T47D (cell line): ENCODE data around the gene SUSD1.

Source experiments
- DNase-seq, 2 experiments: peaks; one replicate each; pipeline versions ENCODE4 v3.0.0 to v3.0.0-alpha.2; 2011 to 2012; ENCODE audit warnings: low read depth in 1 of 2, low spot score in 1 of 2
- JUND ChIP-seq: IDR thresholded peaks from 2 replicates; pipeline ENCODE4 v1.6.1; 2012; ENCODE audit warnings: low read depth
- in situ Hi-C: cut with HindIII; loops from 2 replicates; pipeline ENCODE4 v1.10.0; 2016; ENCODE audit warnings: low sequenced_read_pairs, low pct_unique_long_range_greater_than_20kb

Gene SUSD1

DNA sequence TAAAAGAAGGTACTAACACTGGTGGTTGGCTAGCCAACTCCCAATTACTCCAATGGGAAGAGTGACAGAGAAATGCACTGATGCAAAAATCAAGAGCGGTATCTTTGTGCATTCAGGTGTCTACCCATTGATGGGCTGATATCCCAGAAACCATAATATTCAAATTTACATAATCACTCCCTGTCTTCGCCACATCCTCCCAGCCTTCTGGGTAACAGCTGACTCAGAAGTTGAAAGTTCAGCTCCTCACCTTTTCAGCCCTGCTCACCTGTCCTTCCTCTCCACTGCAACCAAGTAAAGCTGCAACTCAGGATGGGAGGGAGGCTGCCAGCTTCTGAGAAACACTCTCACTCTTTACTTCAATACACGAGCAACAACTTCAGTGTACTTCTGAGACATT is 6.9 kb downstream of the SUSD1 start:
- TF ChIP-seq JUND: no peak
- in situ Hi-C loops: no loop called here
- no peak for DNase-seq

DNA sequence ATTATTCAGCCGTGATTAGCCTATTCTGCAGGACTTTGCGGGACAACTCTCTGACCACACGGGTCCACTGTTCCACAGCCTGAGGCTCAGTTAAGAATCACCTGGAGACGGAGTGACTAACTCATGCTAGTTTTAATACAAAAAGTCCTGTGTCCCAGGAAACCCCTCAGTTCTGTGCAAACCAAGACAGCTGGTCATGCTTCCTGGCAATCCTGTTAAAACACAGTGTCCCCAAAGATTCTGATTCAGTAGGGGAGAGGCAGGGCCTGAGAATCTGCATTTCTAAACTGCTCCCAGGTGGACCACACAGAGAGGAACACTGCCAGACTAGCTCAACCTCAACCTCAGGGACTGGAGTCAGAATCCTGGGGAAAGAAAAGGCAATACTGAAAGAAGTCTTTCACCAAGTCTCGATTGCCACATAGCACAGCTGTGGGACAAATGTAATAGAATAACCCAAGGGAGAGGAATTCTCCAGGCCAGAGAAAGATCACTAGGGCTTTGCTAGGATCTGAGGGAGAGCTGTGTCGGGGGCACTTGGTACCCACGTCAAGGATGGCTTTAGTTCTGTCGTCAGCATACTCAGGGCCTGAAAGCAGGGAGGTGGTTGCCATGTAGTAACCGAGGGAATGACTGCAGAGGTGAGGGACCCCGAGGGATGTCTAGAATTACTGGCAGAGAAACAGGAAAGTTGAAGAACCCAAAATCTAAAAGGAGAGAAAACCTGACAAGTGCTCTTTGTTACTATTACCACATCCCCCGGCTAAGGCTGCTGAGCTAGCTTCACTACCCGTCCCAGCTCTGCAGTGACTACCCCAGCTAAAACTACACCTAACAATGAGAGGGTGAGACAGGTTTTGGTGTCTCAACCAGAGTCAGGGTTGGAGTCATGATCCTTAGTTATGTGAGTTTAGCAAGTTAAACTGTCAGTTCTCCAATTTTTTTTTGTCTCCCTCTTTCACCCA is 8.6 kb downstream of the SUSD1 start:
- TF ChIP-seq JUND: no peak
- peak in 1 of 2 experiments; percentile 64 for DNase-seq
- in situ Hi-C loops: no loop called here

DNA sequence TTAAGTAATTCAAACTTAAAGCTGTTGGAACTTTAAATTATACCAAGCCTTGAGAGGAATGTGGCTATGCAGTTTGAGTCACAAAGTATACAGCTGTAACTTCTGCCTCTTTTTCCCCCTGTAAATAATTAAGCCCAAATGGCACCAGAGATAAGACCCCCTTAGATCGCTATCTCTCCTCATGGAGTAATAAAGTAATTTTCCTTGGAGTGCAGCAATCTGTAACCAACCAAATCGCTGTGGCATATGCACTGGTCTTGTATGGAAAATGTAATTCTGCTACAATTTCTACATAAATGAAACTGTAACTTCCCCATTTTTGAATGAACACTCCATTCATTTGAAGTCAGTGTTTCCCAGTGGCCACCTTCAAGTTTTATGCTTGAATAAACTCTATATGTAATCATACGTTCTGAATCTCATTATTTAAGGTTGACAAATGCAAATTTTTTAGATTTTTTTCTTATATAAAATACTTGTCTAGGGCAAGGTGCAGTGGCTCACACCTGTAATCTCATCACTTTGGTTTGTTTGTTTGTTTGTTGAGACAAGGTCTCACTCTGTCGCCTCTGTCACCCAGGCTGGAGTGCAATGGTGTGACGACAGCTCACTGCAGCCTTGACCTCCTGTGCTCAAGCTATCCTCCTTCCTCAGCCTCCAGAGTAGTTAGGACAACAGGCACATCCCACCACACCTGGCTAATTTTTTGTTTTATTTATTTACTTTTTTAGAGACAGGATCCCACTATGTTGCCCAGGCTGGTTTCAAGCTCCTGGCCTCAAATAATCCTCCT is 12.3 kb downstream of the SUSD1 start:
- TF ChIP-seq JUND: no peak
- DNase-seq: no peak
- in situ Hi-C loops: no loop called here

DNA sequence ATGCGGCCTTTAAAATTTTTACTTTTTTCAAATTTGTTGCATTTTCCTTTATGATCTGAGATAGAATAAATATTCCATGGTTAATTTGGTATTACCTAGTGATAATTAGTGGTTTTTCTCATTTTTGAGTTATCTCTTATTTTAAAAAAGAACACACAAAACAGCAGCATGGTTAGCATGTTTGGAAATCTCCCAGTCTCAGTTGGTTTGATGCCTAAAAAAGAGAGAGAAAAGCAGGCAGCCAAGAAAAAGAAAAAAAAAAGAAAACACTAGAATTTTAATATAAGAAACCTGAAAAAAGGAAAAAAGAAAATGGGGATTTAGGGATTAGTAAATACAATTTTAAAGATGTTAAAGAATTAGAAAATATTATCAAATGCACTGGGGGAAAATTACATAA is 15.3 kb downstream of the SUSD1 start:
- no peak for DNase-seq
- TF ChIP-seq JUND: no peak
- in situ Hi-C loops: no loop called here

DNA sequence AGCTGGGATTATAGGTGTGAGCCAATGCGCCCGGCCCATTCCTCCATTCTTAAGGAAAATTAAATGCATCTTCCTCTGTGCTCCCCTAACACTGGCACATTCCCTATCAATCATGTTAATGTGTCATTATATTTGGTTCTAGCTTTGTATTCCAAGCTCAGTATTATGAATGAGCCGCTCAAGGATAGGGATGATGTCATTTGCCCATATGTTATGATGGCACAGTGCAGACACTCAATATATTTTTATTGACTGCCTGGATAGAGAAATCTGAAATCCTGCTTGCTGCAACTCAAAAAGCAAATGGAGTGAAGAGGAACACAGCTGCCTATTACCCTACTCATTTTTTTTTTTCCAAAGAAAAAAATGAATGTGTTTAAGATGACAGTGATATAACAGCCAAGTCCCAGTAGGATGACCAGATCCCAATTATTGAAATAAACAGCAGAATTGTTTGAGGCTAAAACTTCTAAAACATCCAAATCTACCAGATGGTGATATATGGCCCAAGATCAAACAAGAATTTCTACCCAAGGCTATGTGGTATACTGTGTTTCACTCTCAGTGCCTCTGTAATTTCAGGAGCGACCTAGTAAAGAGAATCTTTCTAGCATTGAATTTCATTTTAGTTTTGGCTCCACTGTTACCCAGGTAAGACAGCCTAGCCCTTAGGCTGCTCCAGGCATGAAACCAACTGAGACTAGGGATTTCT is 16.3 kb downstream of the SUSD1 start:
- in situ Hi-C loops: no loop called here
- no peak for DNase-seq
- TF ChIP-seq JUND: no peak

DNA sequence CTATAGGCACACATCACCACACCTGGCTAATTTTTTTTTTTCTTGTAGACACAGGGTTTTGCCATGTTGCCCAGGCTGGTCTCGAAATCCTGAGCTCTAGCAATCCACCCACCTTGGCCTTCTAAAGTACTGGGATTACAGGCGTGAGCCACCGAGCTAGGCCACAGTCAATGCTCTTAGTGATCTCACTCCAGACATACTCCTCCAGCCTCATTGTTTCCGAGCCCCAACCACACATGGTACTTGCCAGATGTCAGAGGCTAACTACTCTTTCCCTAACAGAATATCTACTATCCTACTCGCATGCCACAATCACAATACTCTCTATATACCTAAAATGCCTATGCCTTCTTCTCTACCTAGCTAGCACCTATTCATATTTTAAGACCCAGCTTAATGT is 17.1 kb downstream of the SUSD1 start:
- in situ Hi-C loops: no loop called here
- TF ChIP-seq JUND: no peak
- no peak for DNase-seq

DNA sequence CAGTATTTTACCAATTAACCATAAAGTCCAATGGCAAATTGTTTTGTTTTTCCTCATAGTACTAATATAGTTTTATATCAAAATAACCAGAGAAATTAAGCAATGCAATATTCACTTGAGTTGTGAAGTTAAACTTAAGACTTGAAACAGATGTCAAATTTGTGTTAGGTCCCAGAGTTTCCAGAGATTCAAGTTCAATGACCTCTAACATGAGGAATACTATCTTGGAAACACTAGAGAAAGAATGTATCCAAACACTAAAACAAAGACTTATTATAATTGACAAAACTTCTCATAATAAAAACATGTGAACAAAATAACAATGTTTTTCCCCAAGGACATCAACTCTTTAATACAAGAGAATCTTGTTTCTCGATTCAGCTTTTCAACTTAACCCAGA is 18.0 kb downstream of the SUSD1 start:
- TF ChIP-seq JUND: no peak
- in situ Hi-C loops: no loop called here
- DNase-seq: no peak

DNA sequence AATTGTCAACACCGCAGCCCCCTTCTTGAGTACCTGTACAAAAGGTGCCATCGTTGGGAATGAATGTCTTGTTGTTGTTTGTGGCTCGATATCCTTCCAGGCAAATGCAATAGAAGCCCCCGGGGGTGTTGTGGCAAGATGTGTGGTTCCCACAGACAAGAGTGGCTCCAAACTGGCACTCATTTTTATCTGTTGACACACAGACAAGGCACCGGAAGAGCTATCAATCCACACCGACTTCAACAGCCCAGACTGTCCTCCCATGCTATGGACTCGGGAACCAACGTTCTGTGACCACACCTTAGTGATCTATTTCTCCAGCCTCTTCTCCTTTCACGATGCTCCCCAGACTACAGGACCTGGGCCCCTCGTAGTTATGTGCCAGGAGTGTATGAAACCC is 25.9 kb downstream of the SUSD1 start:
- no peak for TF ChIP-seq JUND
- in situ Hi-C loops: no loop called here
- no peak for DNase-seq

DNA sequence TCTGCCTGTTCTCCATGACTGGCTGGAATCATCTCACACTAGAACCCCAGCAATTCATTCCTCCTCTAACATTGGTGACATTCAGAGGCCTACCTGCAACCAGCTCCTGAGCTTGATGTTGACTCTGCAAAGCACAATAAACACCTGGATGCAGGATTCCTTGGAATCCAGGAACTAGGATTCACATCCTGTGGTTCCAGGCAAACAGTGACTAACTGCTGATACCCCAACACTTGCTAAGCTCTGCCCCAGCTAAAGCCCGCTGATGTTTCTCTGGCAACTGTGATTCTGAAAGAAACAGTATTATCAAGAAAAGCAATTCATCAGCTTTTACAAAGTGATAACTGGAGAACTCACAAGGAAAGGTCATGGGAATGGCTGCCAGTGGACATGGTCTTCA is 29.2 kb downstream of the SUSD1 start:
- in situ Hi-C loops: no loop called here
- TF ChIP-seq JUND: no peak
- peak in 1 of 2 experiments; percentile 49 for DNase-seq

DNA sequence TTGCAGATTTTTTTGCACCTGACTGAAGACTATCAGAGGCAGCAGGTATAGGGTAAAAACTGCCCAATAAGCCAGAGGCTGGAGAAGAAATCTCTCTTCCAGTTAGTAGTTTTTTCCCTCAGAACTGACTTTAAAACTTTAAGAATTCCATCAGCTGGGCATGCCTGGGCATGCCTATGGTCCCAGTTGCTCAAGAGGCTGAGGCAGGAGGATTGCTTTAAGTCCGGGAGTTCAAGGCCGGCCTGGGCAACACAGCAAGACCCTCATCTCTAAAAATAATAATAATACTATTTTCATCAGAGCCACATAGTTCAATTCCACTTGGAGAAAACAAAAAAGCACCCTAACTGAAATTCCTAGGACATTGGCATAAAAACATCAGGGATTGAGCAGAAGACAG is 30.3 kb downstream of the SUSD1 start:
- in situ Hi-C loops: no loop called here
- DNase-seq: no peak
- TF ChIP-seq JUND: no peak

DNA sequence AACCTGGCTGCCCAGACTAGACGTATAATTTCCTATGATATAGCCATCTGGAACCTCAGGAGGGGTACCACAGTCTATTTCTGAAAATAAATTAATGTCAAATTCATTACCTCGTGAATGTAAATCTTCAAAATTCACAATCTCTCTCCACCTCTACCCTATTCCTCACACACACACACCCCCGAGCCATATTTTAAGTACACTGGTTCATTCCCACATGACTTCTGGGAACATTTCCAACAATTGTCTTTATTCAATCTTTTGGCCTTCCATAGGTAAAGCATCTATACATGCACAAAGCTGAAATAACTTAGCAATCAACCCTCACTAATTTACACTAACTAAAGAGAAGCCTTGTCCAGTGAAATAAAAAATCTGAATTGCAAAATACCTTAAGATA is 32.7 kb downstream of the SUSD1 start:
- in situ Hi-C loops: no loop called here
- DNase-seq: no peak
- no peak for TF ChIP-seq JUND

DNA sequence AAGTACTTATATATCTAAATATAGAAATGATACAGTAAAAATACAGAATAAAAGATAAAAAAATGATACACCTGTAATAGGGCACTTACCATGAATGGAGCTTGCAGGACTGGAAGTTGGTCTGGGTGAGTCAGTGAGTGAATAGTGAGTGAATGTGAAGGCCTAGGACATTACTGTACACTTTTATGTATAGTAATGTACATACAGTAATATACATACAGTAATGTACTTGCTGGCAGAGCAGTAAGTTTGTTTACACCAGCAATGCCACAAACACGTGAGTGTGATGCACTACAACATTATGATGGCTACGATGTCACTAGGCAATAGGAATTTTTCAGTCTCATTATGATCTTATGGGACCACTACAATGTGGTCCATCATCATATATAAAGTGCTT is 34.2 kb downstream of the SUSD1 start:
- in situ Hi-C loops: no loop called here

More for the DNA sequence above, 34.2 kb downstream of the SUSD1 start:
- TF ChIP-seq JUND: no peak
- DNase-seq: no peak
